DOHH2 (cell line): ENCODE data around the gene KRT33B.

Experiments used
- H3F3A ChIP-seq: fragments of 200-600 bp; sonication (generic), shearing (Covaris generic); 2 replicates; pipeline ENCODE4 v1.6.0; 2016; ENCODE audit warnings: antibody characterized with exemption, mild to moderate bottlenecking; ENCODE audit not compliant: control insufficient read depth, insufficient read depth
- H3K27ac ChIP-seq: fragments of 200-600 bp; sonication (generic); 2 replicates; pipeline ENCODE4 v1.5.1; 2014; ENCODE audit warnings: low read depth, mild to moderate bottlenecking, low read length, moderate library complexity
- H3K27me3 ChIP-seq: fragments of 200-600 bp; sonication (generic); 2 replicates; pipeline ENCODE4 v1.6.1; 2014; ENCODE audit warnings: mild to moderate bottlenecking, low read length, mixed read lengths; ENCODE audit not compliant: control insufficient read depth
- H3K36me3 ChIP-seq: fragments of 200-600 bp; sonication (generic); 2 replicates; pipeline ENCODE4 v1.6.1; 2014; ENCODE audit warnings: mild to moderate bottlenecking, low read length, moderate library complexity, mixed read lengths; ENCODE audit not compliant: control insufficient read depth
- H3K4me1 ChIP-seq: fragments of 200-600 bp; sonication (generic); 2 replicates; pipeline ENCODE4 v1.6.1; 2014; ENCODE audit warnings: mild to moderate bottlenecking, low read length, mixed read lengths; ENCODE audit not compliant: control insufficient read depth
- H3K4me2 ChIP-seq: fragments of 200-600 bp; sonication (generic); 2 replicates; pipeline ENCODE4 v1.6.0; 2014; ENCODE audit warnings: mild to moderate bottlenecking, low read length, moderate library complexity
- H3K4me3 ChIP-seq: fragments of 200-600 bp; sonication (generic); 2 replicates; pipeline ENCODE4 v1.5.1; 2014; ENCODE audit warnings: mild to moderate bottlenecking, low read length, mixed read lengths
- H3K79me2 ChIP-seq: fragments of 200-600 bp; sonication (generic); 2 replicates; pipeline ENCODE4 v1.6.1; 2014; ENCODE audit warnings: mild to moderate bottlenecking, low read length, mixed read lengths; ENCODE audit not compliant: control insufficient read depth
- H3K9me2 ChIP-seq: fragments of 200-600 bp; sonication (generic); replicated peaks from 2 replicates; pipeline ENCODE4 v1.6.1; 2014; ENCODE audit warnings: mild to moderate bottlenecking, low read length, mixed read lengths; ENCODE audit not compliant: control insufficient read depth
- H3K9me3 ChIP-seq: fragments of 200-600 bp; sonication (generic); 2 replicates; pipeline ENCODE4 v1.6.1; 2014; ENCODE audit warnings: antibody characterized with exemption, low read length, mixed read lengths; ENCODE audit not compliant: control insufficient read depth, insufficient read depth
- H4K20me1 ChIP-seq: fragments of 200-600 bp; sonication (generic); 2 replicates; pipeline ENCODE4 v1.6.0; 2014; ENCODE audit warnings: low read depth, mild to moderate bottlenecking, antibody characterized with exemption, low read length, moderate library complexity; ENCODE audit not compliant: control insufficient read depth, insufficient read depth
- CTCF ChIP-seq: fragments of 200-600 bp; sonication (generic); IDR thresholded peaks from one replicate; pipeline ENCODE4 v1.5.1; 2014; ENCODE audit warnings: antibody characterized with exemption, mild to moderate bottlenecking, low read depth, low read length; ENCODE audit not compliant: poor library complexity, severe bottlenecking
- EZH2phosphoT487 ChIP-seq: fragments of 200-600 bp; sonication (generic); IDR thresholded peaks from 2 replicates; pipeline ENCODE4 v1.6.1; 2017; ENCODE audit warnings: borderline replicate concordance, mild to moderate bottlenecking, antibody characterized with exemption, low read length, moderate library complexity, mixed read lengths

The KRT33B gene

GRCh38 chr17:41391535-41391934, 21.9 kb upstream of the KRT33B start:
- Histone ChIP-seq H3K9me3 (no peaks in the 10 kb centered on the region), H3F3A (no peaks in the 10 kb centered on the region), H3K4me1 (no peaks in the 10 kb centered on the region), H3K27ac (no peak overlapping the region), H4K20me1 (no peaks in the 10 kb centered on the region), H3K9me2 (no peaks in the 10 kb centered on the region), H3K4me2 (no peak overlapping the region), H3K27me3 (peaks cover 9% of the 10 kb centered on the region; the same call in 1 of the 2 replicates), H3K36me3 (no peaks in the 10 kb centered on the region), H3K4me3 (no peak overlapping the region), H3K79me2 (no peaks in the 10 kb centered on the region)
- TF ChIP-seq CTCF (no peak), EZH2phosphoT487 (no peak)

GRCh38 chr17:41390411-41390938, 20.9 kb upstream of the KRT33B start:
- Histone ChIP-seq H3K27ac (no peak overlapping the region), H3K4me1 (no peaks in the 10 kb centered on the region), H3K4me2 (no peak overlapping the region), H3K79me2 (no peaks in the 10 kb centered on the region), H3K27me3 (peaks cover 9% of the 10 kb centered on the region; the same call in 1 of the 2 replicates), H3K4me3 (no peak overlapping the region), H3K36me3 (no peaks in the 10 kb centered on the region), H3F3A (no peaks in the 10 kb centered on the region), H3K9me2 (no peaks in the 10 kb centered on the region), H3K9me3 (no peaks in the 10 kb centered on the region), H4K20me1 (no peaks in the 10 kb centered on the region)
- TF ChIP-seq EZH2phosphoT487 (no peak), CTCF (no peak)

GRCh38 chr17:41387670-41388069, 18.1 kb upstream of the KRT33B start:
- Histone ChIP-seq H3K4me2 (no peak overlapping the region), H3K9me2 (no peaks in the 10 kb centered on the region), H3K36me3 (no peaks in the 10 kb centered on the region), H3K27ac (no peak overlapping the region), H3K9me3 (no peaks in the 10 kb centered on the region), H3K79me2 (no peaks in the 10 kb centered on the region), H3F3A (no peaks in the 10 kb centered on the region), H3K4me1 (no peaks in the 10 kb centered on the region), H3K27me3 (peaks cover 2% of the 10 kb centered on the region; the same call in 1 of the 2 replicates), H4K20me1 (no peaks in the 10 kb centered on the region), H3K4me3 (no peak overlapping the region)
- TF ChIP-seq EZH2phosphoT487 = no peak
- TF ChIP-seq CTCF = no peak
